Measurements from ENCODE around the gene IPP. TPM values are rescaled to one million over a fixed set of nuclear protein-coding genes. Genes with fewer than 3 reads are reported as not detected.
A peak's percentile ranks its signal among the peaks of the same experiment; 100 is the strongest.
"Not testable (repeated sequence)": the region's sequence is repeated elsewhere in the genome, so short reads cannot be mapped to it uniquely, and the experiment has no call there.

IPP gene
- total RNA-seq, 1 donor from 2014 or later = 19.3 TPM

DNA sequence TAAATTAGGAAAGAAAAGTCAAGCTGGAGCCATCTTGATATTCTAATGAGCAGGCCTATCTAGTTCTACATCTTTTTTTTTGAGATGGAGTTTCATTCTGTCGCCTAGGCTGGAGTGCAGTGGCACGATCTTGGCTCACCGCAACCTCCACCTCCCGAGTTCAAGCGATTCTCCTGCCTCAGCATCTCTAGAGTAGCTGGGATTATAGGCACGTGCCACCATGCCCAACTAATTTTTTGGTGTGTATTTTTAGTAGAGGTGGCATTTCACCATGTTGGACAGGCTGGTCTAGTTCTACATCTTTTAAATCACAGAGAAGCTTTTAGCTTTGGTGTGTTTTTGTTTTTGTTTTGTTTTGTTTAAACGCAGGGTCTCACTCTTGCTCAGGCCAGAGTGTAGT is 55.6 kb downstream of the IPP start:
- intact Hi-C loops (cut with micrococcal nuclease) = no loop called here
- H3K27me3 ChIP-seq (ENCODE audit: low read depth) = no peaks in the 10 kb centered on the region
- H3K4me3 ChIP-seq = no peak overlapping the region
- no peaks in the 10 kb centered on the region for H3K4me1 ChIP-seq
- TF ChIP-seq, protein P1, sequence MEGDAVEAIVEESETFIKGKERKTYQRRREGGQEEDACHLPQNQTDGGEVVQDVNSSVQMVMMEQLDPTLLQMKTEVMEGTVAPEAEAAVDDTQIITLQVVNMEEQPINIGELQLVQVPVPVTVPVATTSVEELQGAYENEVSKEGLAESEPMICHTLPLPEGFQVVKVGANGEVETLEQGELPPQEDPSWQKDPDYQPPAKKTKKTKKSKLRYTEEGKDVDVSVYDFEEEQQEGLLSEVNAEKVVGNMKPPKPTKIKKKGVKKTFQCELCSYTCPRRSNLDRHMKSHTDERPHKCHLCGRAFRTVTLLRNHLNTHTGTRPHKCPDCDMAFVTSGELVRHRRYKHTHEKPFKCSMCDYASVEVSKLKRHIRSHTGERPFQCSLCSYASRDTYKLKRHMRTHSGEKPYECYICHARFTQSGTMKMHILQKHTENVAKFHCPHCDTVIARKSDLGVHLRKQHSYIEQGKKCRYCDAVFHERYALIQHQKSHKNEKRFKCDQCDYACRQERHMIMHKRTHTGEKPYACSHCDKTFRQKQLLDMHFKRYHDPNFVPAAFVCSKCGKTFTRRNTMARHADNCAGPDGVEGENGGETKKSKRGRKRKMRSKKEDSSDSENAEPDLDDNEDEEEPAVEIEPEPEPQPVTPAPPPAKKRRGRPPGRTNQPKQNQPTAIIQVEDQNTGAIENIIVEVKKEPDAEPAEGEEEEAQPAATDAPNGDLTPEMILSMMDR (IDR thresholded peaks at IDR 0.05; ENCODE audit: borderline replicate concordance) = no peak
- DNase-seq = no peak
- H3K36me3 ChIP-seq = peaks cover 51% of the 10 kb centered on the region
- no peak overlapping the region for H3K27ac ChIP-seq (replicated peaks)
- H3K9me3 ChIP-seq (replicated peaks) = no peaks in the 10 kb centered on the region

GRCh38 chr1:45693811-45694210 is 56.6 kb downstream of the IPP start:
- H3K36me3 ChIP-seq = peaks cover 51% of the 10 kb centered on the region
- H3K27me3 ChIP-seq (ENCODE audit: low read depth); H3K4me1 ChIP-seq; intact Hi-C loops (cut with micrococcal nuclease); DNase-seq; H3K4me3 ChIP-seq; H3K27ac ChIP-seq (replicated peaks); H3K9me3 ChIP-seq (replicated peaks): not testable (repeated sequence)

DNA sequence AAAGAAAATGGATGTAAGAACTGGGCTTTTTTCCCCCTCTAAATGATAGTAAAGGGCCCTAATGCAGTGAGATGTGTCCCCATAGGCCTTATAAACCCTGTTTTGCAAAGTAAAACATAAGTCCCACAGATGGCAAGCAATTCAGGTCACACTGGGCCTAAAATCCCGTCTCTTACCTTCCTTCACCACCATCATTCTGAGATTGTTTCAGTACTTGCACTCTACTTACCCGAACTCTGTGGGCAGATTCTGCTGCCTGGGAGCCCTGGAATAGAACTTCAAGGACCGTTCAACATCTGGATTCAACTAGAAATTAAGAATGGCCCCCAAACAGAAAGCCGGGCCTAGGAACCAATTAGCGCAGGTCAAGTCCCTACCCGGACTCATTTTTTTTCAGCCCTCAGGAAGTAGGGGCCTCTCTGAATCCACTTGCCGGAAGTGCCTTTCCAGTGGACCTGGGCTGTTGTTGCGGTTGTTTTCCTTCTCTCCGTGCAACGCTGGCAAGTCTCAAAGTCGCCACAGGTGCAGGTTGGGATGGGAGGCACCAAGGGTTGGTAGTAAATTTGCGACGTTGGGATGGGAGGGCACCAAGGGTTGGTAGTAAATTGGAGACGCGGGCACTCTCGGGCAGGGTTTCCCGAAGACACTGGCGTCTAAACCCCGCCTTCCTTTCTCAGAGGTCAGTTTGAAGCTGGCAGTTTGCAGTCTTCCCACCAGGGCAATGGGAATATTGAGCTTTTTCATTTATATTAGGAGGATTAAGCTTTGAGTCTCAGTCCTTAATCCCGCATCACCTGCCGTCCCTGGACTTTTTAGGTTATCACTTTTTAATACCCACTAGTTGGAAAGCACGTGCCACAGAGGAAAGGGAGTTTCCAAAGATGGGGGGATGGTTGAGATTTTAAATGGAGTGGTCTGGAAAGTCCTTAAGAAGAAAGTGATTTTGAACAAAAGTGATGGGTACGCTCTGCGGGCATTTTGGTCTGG is 62.4 kb downstream of the IPP start, which contains the start of gene TMEM69:
TSS of gene TMEM69 (plus strand) at position 428 of the 987 bp plus-strand sequence. CDS start 2,888 bp downstream, outside the sequence.
- intact Hi-C loops (cut with micrococcal nuclease) = loop anchor here (10.0 kb wide), 1 partner anchor 103 kb away; the partner anchor contains the start of gene NASP
- peaks cover 7% of the 10 kb centered on the region for H3K36me3 ChIP-seq
- peak; percentile 65 for DNase-seq

DNA sequence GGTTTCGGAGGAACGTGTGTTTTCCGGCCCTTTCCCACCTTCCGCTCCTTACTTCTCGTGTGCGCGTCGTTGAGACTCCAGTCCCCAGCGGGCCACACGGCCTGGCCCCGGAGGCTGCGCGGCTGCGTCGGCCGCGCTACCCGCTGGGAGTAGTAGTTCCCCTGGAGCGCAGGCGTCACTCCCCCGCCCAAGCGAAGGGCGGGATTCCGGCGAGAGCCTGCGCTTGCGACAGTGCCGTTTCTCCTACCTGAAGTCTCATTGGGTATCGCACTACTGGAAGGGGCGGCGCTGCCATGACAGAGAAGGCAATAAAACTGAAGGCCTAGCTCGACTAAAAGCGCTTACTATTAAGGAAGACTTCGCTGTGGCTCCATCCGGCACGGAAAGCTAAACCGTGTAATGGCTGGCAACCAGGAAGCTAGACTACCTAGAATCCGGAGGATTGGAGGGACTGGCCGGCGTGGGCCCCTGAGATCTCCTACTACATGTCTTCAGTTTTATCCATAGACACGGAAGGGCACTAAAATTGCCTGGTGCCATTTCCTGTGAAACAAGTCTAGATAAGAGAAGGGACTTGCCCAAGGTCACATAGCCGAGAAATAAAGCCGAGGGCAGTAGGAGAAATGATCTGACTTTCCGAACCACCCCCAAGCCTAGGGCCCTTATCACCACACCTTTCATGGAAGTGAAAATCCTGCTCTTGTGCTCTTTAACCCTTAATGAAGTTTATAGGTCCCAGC is 63.3 kb downstream of the IPP start:
- Histone ChIP-seq H3K36me3 (no peaks in the 10 kb centered on the region), H3K4me3 (peak overlapping the region; percentile 95), H3K4me1 (peaks cover 65% of the 10 kb centered on the region), H3K27me3 (ENCODE audit: low read depth) (no peaks in the 10 kb centered on the region), H3K27ac (replicated peaks) (peak overlapping the region; percentile 98), H3K9me3 (replicated peaks) (no peaks in the 10 kb centered on the region)
- DNase-seq = peak; percentile 98
- intact Hi-C loops (cut with micrococcal nuclease) = loop anchor here (10.0 kb wide), 1 partner anchor 102 kb away; the partner anchor contains the start of gene NASP
- TF ChIP-seq, protein P1 (IDR thresholded peaks at IDR 0.05; ENCODE audit: borderline replicate concordance) = no peak

More for the DNA sequence above, 62.4 kb downstream of the IPP start, which contains the start of gene TMEM69:
- Histone ChIP-seq H3K4me3 (peak within 1 kb of the TSS; percentile 95), H3K27ac (replicated peaks) (peak within 1 kb of the TSS; percentile 98), H3K4me1 (peaks cover 56% of the 10 kb centered on the region), H3K9me3 (replicated peaks) (no peaks in the 10 kb centered on the region), H3K27me3 (ENCODE audit: low read depth) (no peaks in the 10 kb centered on the region)
- TF ChIP-seq, protein P1 (IDR thresholded peaks at IDR 0.05; ENCODE audit: borderline replicate concordance) = peak; percentile 31

GRCh38 chr1:45686288-45687013 is 64.0 kb downstream of the IPP start, which contains the start of gene GPBP1L1:
Gene GPBP1L1, minus strand, starts transcription at chr1:45686533. Its CDS starts 27,446 bp downstream, at chr1:45659087.
- H3K9me3 ChIP-seq (replicated peaks) = no peaks in the 10 kb centered on the region
- H3K27ac ChIP-seq (replicated peaks) = peak within 1 kb of the TSS; percentile 98
- peak within 1 kb of the TSS; percentile 95 for H3K4me3 ChIP-seq
- intact Hi-C loops (cut with micrococcal nuclease) = loop anchor here (10.0 kb wide), 1 partner anchor 102 kb away; the partner anchor contains the start of gene NASP
- no peaks in the 10 kb centered on the region for H3K27me3 ChIP-seq (ENCODE audit: low read depth)
- TF ChIP-seq, protein P1 (IDR thresholded peaks at IDR 0.05; ENCODE audit: borderline replicate concordance) = no peak
- peak; percentile 98 for DNase-seq
- no peaks in the 10 kb centered on the region for H3K36me3 ChIP-seq
- peaks cover 72% of the 10 kb centered on the region for H3K4me1 ChIP-seq
